Endothelial cell of umbilical vein (primary cell): ENCODE results near the gene MESP1. TPM values are rescaled to one million over a fixed set of nuclear protein-coding genes. Genes with fewer than 3 reads are reported as not detected.

Source experiments
- BruUV-seq: library from RNA; stranded (reverse); fragments of 400-500 nt; replicated peaks from 2 replicates; lab custom pipeline; 2021; lab: Mats Ljungman, UMichigan
- CTCF ChIA-PET: fragments of 300-600, 350-600 bp; sonication (Branson Sonifier 250); formaldehyde crosslinking; loops from one replicate; lab custom pipeline; 2021; ENCODE audit warnings: antibody characterized with exemption, inconsistent platforms; lab: Charles Lee
- POLR2A ChIA-PET: fragments of 300-600, 350-600 bp; sonication (Branson Sonifier 250); formaldehyde crosslinking; loops from one replicate; lab custom pipeline; 2021; ENCODE audit warnings: antibody characterized with exemption, inconsistent platforms; lab: Charles Lee
- DNase-seq: peaks from one replicate; pipeline ENCODE4 v3.0.0-alpha.2; 2011; ENCODE audit warnings: low read depth, low spot score
- FAIRE-seq: peaks from 2 replicates; lab custom pipeline; 2011; peaks lifted over from hg19 to GRCh38; lab: Jason Lieb, UNC
- H2AFZ ChIP-seq: 2 replicates; pipeline ENCODE4 v1.6.0; 2012; ENCODE audit warnings: low read depth, low read length, control low read depth, inconsistent platforms
- H3K27ac ChIP-seq: 2 replicates; pipeline ENCODE4 v1.5.1; 2011; ENCODE audit warnings: low read depth, mild to moderate bottlenecking, control low read depth, low read length, moderate library complexity; ENCODE audit not compliant: insufficient read depth
- H3K27me3 ChIP-seq, 2 experiments: 2 replicates each; pipeline versions ENCODE4 v1.6.0 to v1.6.1; 2011; ENCODE audit warnings: low read length in 2 of 2, mixed read lengths in 1 of 2; ENCODE audit not compliant: control insufficient read depth in 2 of 2, insufficient read depth in 2 of 2
- H3K36me3 ChIP-seq, 2 experiments: 2 replicates in 1 of 2; 3 replicates in 1 of 2; pipeline ENCODE4 v1.5.1; 2011; ENCODE audit warnings: low read length in 2 of 2, mild to moderate bottlenecking in 1 of 2, moderate library complexity in 1 of 2; ENCODE audit not compliant: control insufficient read depth in 2 of 2, insufficient read depth in 2 of 2; ENCODE audit errors: extremely low read depth in 1 of 2
- H3K4me1 ChIP-seq: 3 replicates; pipeline ENCODE4 v1.5.1; 2011; ENCODE audit warnings: mild to moderate bottlenecking, low read length; ENCODE audit not compliant: control insufficient read depth, insufficient read depth; ENCODE audit errors: extremely low read depth
- H3K4me2 ChIP-seq: 2 replicates; pipeline ENCODE4 v1.6.1; 2011; ENCODE audit warnings: low read length, control low read depth, mixed read lengths; ENCODE audit not compliant: insufficient read depth
- H3K4me3 ChIP-seq, 3 experiments: fragments of 200-600 bp in 1 of 3; sonication (generic), shearing (Covaris generic) in 1 of 3; replicated peaks in 1 of 3; 2 replicates each; pipeline ENCODE4 v1.5.1; 2011 to 2016; ENCODE audit warnings: control low read depth in 3 of 3, low read length in 3 of 3, mild to moderate bottlenecking in 2 of 3, inconsistent platforms in 1 of 3, low read depth in 1 of 3, moderate library complexity in 1 of 3; ENCODE audit not compliant: insufficient read depth in 1 of 3
- H3K79me2 ChIP-seq: 2 replicates; pipeline ENCODE4 v1.6.0; 2012; ENCODE audit warnings: low read length, inconsistent platforms; ENCODE audit not compliant: control insufficient read depth, insufficient read depth
- H3K9ac ChIP-seq: replicated peaks from 2 replicates; pipeline ENCODE3; 2011; ENCODE audit warnings: low read length, control low read depth; ENCODE audit not compliant: insufficient read depth; ENCODE audit errors: extremely low read depth
- H3K9me1 ChIP-seq: replicated peaks from 3 replicates; pipeline ENCODE4 v1.6.0; 2011; ENCODE audit warnings: mild to moderate bottlenecking, low read length; ENCODE audit not compliant: control insufficient read depth, insufficient read depth; ENCODE audit errors: extremely low read depth
- H3K9me3 ChIP-seq: replicated peaks from 2 replicates; pipeline ENCODE4 v1.5.1; 2012; ENCODE audit warnings: low read length, inconsistent platforms; ENCODE audit not compliant: control insufficient read depth, insufficient read depth
- H4K20me1 ChIP-seq: replicated peaks from 2 replicates; pipeline ENCODE3; 2011; ENCODE audit warnings: mild to moderate bottlenecking, low read length; ENCODE audit not compliant: control insufficient read depth, insufficient read depth; ENCODE audit errors: extremely low read depth
- CTCF ChIP-seq, 2 donors: IDR thresholded peaks; 1 replicate in 1 of 2; 2 replicates in 1 of 2; pipeline ENCODE4 v1.5.1; 2011; ENCODE audit warnings: low read length in 2 of 2, mild to moderate bottlenecking in 2 of 2, moderate library complexity in 2 of 2, control low read depth in 1 of 2, inconsistent platforms in 1 of 2, low read depth in 1 of 2; ENCODE audit not compliant: insufficient read depth in 1 of 2; ENCODE audit errors: extremely low read depth in 1 of 2
- EZH2 ChIP-seq: IDR thresholded peaks from 2 replicates; pipeline ENCODE4 v1.6.1; 2012; ENCODE audit warnings: borderline replicate concordance, low read depth, mild to moderate bottlenecking, moderate library complexity, low read length, inconsistent platforms; ENCODE audit not compliant: severe bottlenecking
- FOS ChIP-seq: IDR thresholded peaks from 2 replicates; pipeline ENCODE4 v1.6.1; 2011; ENCODE audit warnings: mild to moderate bottlenecking, low read length, moderate library complexity, borderline replicate concordance; ENCODE audit not compliant: insufficient read depth
- GATA2 ChIP-seq: IDR thresholded peaks from 2 replicates; pipeline ENCODE4 v1.7.0; 2011; ENCODE audit warnings: low read depth, mild to moderate bottlenecking, moderate library complexity, mixed read lengths, low read length; ENCODE audit not compliant: insufficient read length, insufficient read depth
- JUN ChIP-seq: IDR thresholded peaks from 2 replicates; pipeline ENCODE4 v1.6.1; 2011; ENCODE audit warnings: borderline replicate concordance, low read depth; ENCODE audit not compliant: insufficient read length, insufficient read depth
- MAX ChIP-seq: IDR thresholded peaks from 2 replicates; pipeline ENCODE4 v1.6.1; 2011; ENCODE audit not compliant: insufficient read depth, insufficient read length
- MYC ChIP-seq: IDR thresholded peaks from one replicate; pipeline ENCODE4 v1.6.1; 2011; ENCODE audit warnings: mild to moderate bottlenecking, low read depth, low read length
- POLR2A ChIP-seq: IDR thresholded peaks from 2 replicates; pipeline ENCODE4 v1.6.1; 2012; ENCODE audit warnings: low read depth, mild to moderate bottlenecking, control low read depth, low read length
- POLR2AphosphoS5 ChIP-seq: IDR thresholded peaks from 2 replicates; pipeline ENCODE4 v1.6.1; 2012; ENCODE audit warnings: low read depth, mild to moderate bottlenecking, control low read depth, low read length, moderate library complexity; ENCODE audit not compliant: insufficient read depth
- dilution Hi-C: fragments of 300-500 bp; cut with MboI; formaldehyde crosslinking; loops from one replicate; pipeline ENCODE4 v1.15.0; 2019; ENCODE audit warnings: low sequenced_read_pairs; ENCODE audit not compliant: extremely low pct_ligation_motif_present
- intact Hi-C: fragments of 100-400 bp; cut with micrococcal nuclease; formaldehyde crosslinking; loops from one replicate; pipeline ENCODE4 v1.10.0; 2022
- polyA plus RNA-seq, 4 experiments: library from polyadenylated mRNA; depleted of rRNA in 3 of 4; stranded (reverse) in 3 of 4; unstranded in 1 of 4; fragments of >200 nt; gene quantifications; 2 replicates each; pipeline versions ENCODE4 v1.2.1 to v1.2.3, GENCODE V29; 2011 to 2012; ENCODE audit warnings: missing spikeins in 1 of 4
- total RNA-seq: library from RNA; stranded (reverse); gene quantifications from 2 replicates; pipeline ENCODE4 v1.2.3, GENCODE V29; 2021

MESP1 gene
- total and polyA plus RNA-seq, 2 donors (not counting 3 experiments of a cell fraction or from before 2014, with no cell fraction given), result 0.68 to 1.7 TPM

- Histone ChIP-seq H3K9me3 (no peaks in the 10 kb centered on the region), H3K4me2 (peak overlapping the region; percentile 44), H3K9ac (no peak overlapping the region), H3K4me1 (peaks cover 6% of the 10 kb centered on the region), H3K79me2 (no peaks in the 10 kb centered on the region), H4K20me1 (no peaks in the 10 kb centered on the region), H3K27me3 (no peaks in the 10 kb centered on the region), H3K9me1 (no peaks in the 10 kb centered on the region), H3K27ac (no peak overlapping the region), H2AFZ (peak overlapping the region; percentile 90), H3K36me3 (no peaks in the 10 kb centered on the region), H3K4me3 (peak overlapping the region in 1 of 3 experiments; percentile 30)
- FAIRE-seq, result peak; percentile 58
- CTCF ChIA-PET, result interaction anchor here (1.5 to 2.4 kb wide), 3 partner anchors 16 to 111 kb away, joined by 4 to 17 read pairs (median 13); no protein-coding TSS in a partner anchor
- no TSS peak for BruUV-seq
- POLR2A ChIA-PET, result no interaction called here
- DNase-seq, result no peak
- intact Hi-C loops, result loop anchor here (2.0 to 5.0 kb wide), 3 partner anchors 18 to 40 kb away; no protein-coding TSS in a partner anchor
- dilution Hi-C loops, result no loop called here
- no peak for TF ChIP-seq POLR2A
- peak; percentile 43 for TF ChIP-seq JUN
- no peak for TF ChIP-seq FOS
- TF ChIP-seq EZH2, result no peak
Measured at GRCh38 chr15:89777073-89777751, 26.2 kb upstream of the MESP1 start.

GRCh38 chr15:89776274-89777072, 25.4 kb upstream of the MESP1 start, which contains the start of gene MESP2:
Gene MESP2, plus strand, starts transcription at chr15:89776332. Its CDS starts 26 bp downstream, at chr15:89776358.
- intact Hi-C loops (loop anchor here (2.0 to 5.0 kb wide), 3 partner anchors 18 to 41 kb away; no protein-coding TSS in a partner anchor), dilution Hi-C loops (no loop called here)
- no peaks in the 10 kb centered on the region for H3K9me1 ChIP-seq
- no peaks in the 10 kb centered on the region for H4K20me1 ChIP-seq
- no peaks in the 10 kb centered on the region for H3K36me3 ChIP-seq
- BruUV-seq, result no TSS peak
- no peaks in the 10 kb centered on the region for H3K27me3 ChIP-seq
- ChIA-PET CTCF (interaction anchor here (0.6 to 2.4 kb wide), 6 partner anchors 16 to 222 kb away, joined by 3 to 17 read pairs (median 6); no protein-coding TSS in a partner anchor), POLR2A (no interaction called here)
- no peak for TF ChIP-seq EZH2
- no peak for TF ChIP-seq JUN
- TF ChIP-seq MYC, result no peak
- TF ChIP-seq CTCF (IDR thresholded peaks at IDR 0.05; ENCODE audit: extremely low read depth in 1 of 2, insufficient read depth in 1 of 2, low read depth in 1 of 2, low read length in 2 of 2), result peak; percentile 55 to 73
- TF ChIP-seq POLR2AphosphoS5, result peak; percentile 57
- peak; percentile 61 for TF ChIP-seq MAX
- TF ChIP-seq GATA2, result no peak
- no peak for TF ChIP-seq FOS
- TF ChIP-seq POLR2A, result no peak
- H3K4me3 ChIP-seq, result peak within 1 kb of the TSS in 2 of 3 experiments; percentile 4 to 30
- H2AFZ ChIP-seq, result peak within 1 kb of the TSS; percentile 90
- no peaks in the 10 kb centered on the region for H3K9me3 ChIP-seq
- DNase-seq (peak; percentile 88), FAIRE-seq (peak; percentile 92)
- H3K4me2 ChIP-seq, result peak within 1 kb of the TSS; percentile 44
- H3K79me2 ChIP-seq, result no peaks in the 10 kb centered on the region
- H3K9ac ChIP-seq, result no peak within 1 kb of the TSS
- H3K27ac ChIP-seq, result no peak within 1 kb of the TSS
- H3K4me1 ChIP-seq, result peaks cover 6% of the 10 kb centered on the region
